Measurements from ENCODE around the gene OTOG. TPM values are rescaled to one million over a fixed set of nuclear protein-coding genes. Genes with fewer than 3 reads are reported as not detected.

The OTOG gene
- total and polyA plus RNA-seq, 7 donors = under 0.01 TPM; not detected in 5

GRCh38 chr11:17645190-17645970, 98.3 kb downstream of the OTOG start:
- whole genome bisulfite sequencing, 2 donors = 92 to 93% methylated on average over 15 of the region's 15 CpGs
- TF ChIP-seq POLR2AphosphoS5 (IDR thresholded peaks at IDR 0.05) (no peak), EP300 (IDR thresholded peaks at IDR 0.05) (no peak), POLR2A (IDR thresholded peaks at IDR 0.05) (no peak)
- TF ChIP-seq, protein P1, sequence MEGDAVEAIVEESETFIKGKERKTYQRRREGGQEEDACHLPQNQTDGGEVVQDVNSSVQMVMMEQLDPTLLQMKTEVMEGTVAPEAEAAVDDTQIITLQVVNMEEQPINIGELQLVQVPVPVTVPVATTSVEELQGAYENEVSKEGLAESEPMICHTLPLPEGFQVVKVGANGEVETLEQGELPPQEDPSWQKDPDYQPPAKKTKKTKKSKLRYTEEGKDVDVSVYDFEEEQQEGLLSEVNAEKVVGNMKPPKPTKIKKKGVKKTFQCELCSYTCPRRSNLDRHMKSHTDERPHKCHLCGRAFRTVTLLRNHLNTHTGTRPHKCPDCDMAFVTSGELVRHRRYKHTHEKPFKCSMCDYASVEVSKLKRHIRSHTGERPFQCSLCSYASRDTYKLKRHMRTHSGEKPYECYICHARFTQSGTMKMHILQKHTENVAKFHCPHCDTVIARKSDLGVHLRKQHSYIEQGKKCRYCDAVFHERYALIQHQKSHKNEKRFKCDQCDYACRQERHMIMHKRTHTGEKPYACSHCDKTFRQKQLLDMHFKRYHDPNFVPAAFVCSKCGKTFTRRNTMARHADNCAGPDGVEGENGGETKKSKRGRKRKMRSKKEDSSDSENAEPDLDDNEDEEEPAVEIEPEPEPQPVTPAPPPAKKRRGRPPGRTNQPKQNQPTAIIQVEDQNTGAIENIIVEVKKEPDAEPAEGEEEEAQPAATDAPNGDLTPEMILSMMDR (IDR thresholded peaks at IDR 0.05) = no peak
- peaks cover 0 to 3% (median 0%) of the 10 kb centered on the region in 4 donors for H3K9me3 ChIP-seq
- H3K4me1 ChIP-seq = peaks cover 0 to 14% (median 5%) of the 10 kb centered on the region in 4 donors
- H3K36me3 ChIP-seq = no peaks in the 10 kb centered on the region
- DNase-seq = no peak
- peaks cover 0 to 10% (median 0%) of the 10 kb centered on the region in 3 donors for H3K27me3 ChIP-seq
- no peak overlapping the region for H3K4me3 ChIP-seq
- H3K27ac ChIP-seq = no peak overlapping the region
- intact Hi-C loops (cut with DNase I) = no loop called here

- peaks cover 0 to 3% (median 0%) of the 10 kb centered on the region in 4 donors for H3K9me3 ChIP-seq
- no peak for DNase-seq
- no peaks in the 10 kb centered on the region for H3K36me3 ChIP-seq
- 69 to 76% methylated on average over 8 of the region's 8 CpGs for WGBS, 2 donors
- H3K4me1 ChIP-seq = peaks cover 0 to 14% (median 5%) of the 10 kb centered on the region in 4 donors
- H3K27me3 ChIP-seq = peaks cover 0 to 13% (median 0%) of the 10 kb centered on the region in 3 donors
- H3K4me3 ChIP-seq = no peak overlapping the region
- H3K27ac ChIP-seq = no peak overlapping the region
- intact Hi-C loops (cut with DNase I) = no loop called here
- TF ChIP-seq POLR2A (IDR thresholded peaks at IDR 0.05) (no peak), EP300 (IDR thresholded peaks at IDR 0.05) (no peak), POLR2AphosphoS5 (IDR thresholded peaks at IDR 0.05) (no peak)
- TF ChIP-seq, protein P1 (IDR thresholded peaks at IDR 0.05) = no peak
These were observed 99.5 kb downstream of the OTOG start for GRCh38 chr11:17646451-17647145.

GRCh38 chr11:17648528-17648927, 101.5 kb downstream of the OTOG start:
- H3K4me1 ChIP-seq = peaks cover 0 to 9% (median 4%) of the 10 kb centered on the region in 4 donors
- no peak overlapping the region for H3K4me3 ChIP-seq
- peaks cover 0 to 13% (median 0%) of the 10 kb centered on the region in 3 donors for H3K27me3 ChIP-seq
- DNase-seq = no peak
- H3K27ac ChIP-seq = no peak overlapping the region
- intact Hi-C loops (cut with DNase I) = no loop called here
- H3K9me3 ChIP-seq = peaks cover 0 to 3% (median 0%) of the 10 kb centered on the region in 4 donors
- WGBS, 2 donors = 63 to 84% methylated on average over 4 of the region's 4 CpGs
- H3K36me3 ChIP-seq = no peaks in the 10 kb centered on the region
- TF ChIP-seq POLR2AphosphoS5 (IDR thresholded peaks at IDR 0.05) (no peak), POLR2A (IDR thresholded peaks at IDR 0.05) (no peak)
- TF ChIP-seq, protein P1 (IDR thresholded peaks at IDR 0.05) = no peak

- Histone ChIP-seq H3K27me3 (peaks cover 0 to 13% (median 0%) of the 10 kb centered on the region in 3 donors), H3K36me3 (no peaks in the 10 kb centered on the region), H3K27ac (no peak overlapping the region), H3K9me3 (peaks cover 0 to 3% (median 0%) of the 10 kb centered on the region in 4 donors), H3K4me3 (no peak overlapping the region), H3K4me1 (peaks cover 0 to 3% (median under 1%) of the 10 kb centered on the region in 4 donors)
- WGBS, 2 donors = 64 to 65% methylated on average over 6 of the region's 6 CpGs
- intact Hi-C loops (cut with DNase I) = no loop called here
- no peak for TF ChIP-seq EP300 (IDR thresholded peaks at IDR 0.05)
- no peak for TF ChIP-seq POLR2AphosphoS5 (IDR thresholded peaks at IDR 0.05)
- TF ChIP-seq POLR2A (IDR thresholded peaks at IDR 0.05) = no peak
- TF ChIP-seq, protein P1 (IDR thresholded peaks at IDR 0.05) = no peak
- DNase-seq = no peak
These were observed 102.2 kb downstream of the OTOG start for GRCh38 chr11:17649261-17649660.
